HCT116 (cell line): ENCODE data around the gene ZMYND11. TPM values are rescaled to one million over a fixed set of nuclear protein-coding genes. Genes with fewer than 3 reads are reported as not detected.

Source experiments
- ATAC-seq: fragments of 200-7000 bp; cut with Tn5 transposase; 2 replicates; pipeline ENCODE4 v1.9.1; 2020; ENCODE audit warnings: mild to moderate bottlenecking, moderate library complexity
- BruUV-seq: library from RNA; stranded (reverse); fragments of 400-500 nt; replicated peaks from 2 replicates; lab custom pipeline; 2021; lab: Mats Ljungman, UMichigan
- CTCF ChIA-PET: fragments of 300-600 bp; sonication (Branson Sonifier 250); formaldehyde crosslinking; loops from one replicate; lab custom pipeline; 2021; ENCODE audit warnings: antibody characterized with exemption; lab: Charles Lee
- POLR2A ChIA-PET: fragments of 300-600, 350-600 bp; sonication (Branson Sonifier 250); formaldehyde crosslinking; loops from one replicate; lab custom pipeline; 2021; ENCODE audit warnings: antibody characterized with exemption; lab: Charles Lee
- RAD21 ChIA-PET, 2 experiments: fragments of 300-600 bp; sonication (Branson Sonifier 250); formaldehyde crosslinking; loops; one replicate each; lab custom pipeline; 2023; ENCODE audit warnings: low total read pairs in 2 of 2; ENCODE audit not compliant: uncharacterized antibody in 2 of 2, unreplicated experiment in 2 of 2, low non-redundant PET in 1 of 2; lab: Charles Lee
- DNase-seq: peaks from one replicate; pipeline ENCODE4 v3.0.0-alpha.2; 2010; ENCODE audit warnings: low read depth, low spot score
- H2AFZ ChIP-seq: fragments of 200-600 bp; shearing (Covaris generic), sonication (generic); 2 replicates; pipeline ENCODE4 v1.6.1; 2017; ENCODE audit warnings: low read depth, mixed run types, mixed read lengths, antibody characterized with exemption, low read length; ENCODE audit not compliant: poor library complexity, severe bottlenecking
- H3K27ac ChIP-seq: 2 replicates; pipeline ENCODE4 v1.5.1; 2012; ENCODE audit warnings: low read depth, low read length
- H3K27me3 ChIP-seq: fragments of 200-600 bp; sonication (generic); 2 replicates; pipeline ENCODE4 v1.6.1; 2016; ENCODE audit warnings: mixed run types, low read length, mixed read lengths; ENCODE audit not compliant: insufficient read depth
- H3K36me3 ChIP-seq, 2 experiments: fragments of 200-500 bp in 1 of 2; fragments of 200-600 bp in 1 of 2; sonication (Bioruptor generic) in 1 of 2; sonication (generic) in 1 of 2; 2 replicates each; pipeline versions ENCODE4 v1.5.1 to v1.6.1; 2014 to 2016; ENCODE audit warnings: low read length in 2 of 2, inconsistent platforms in 1 of 2, mixed read lengths in 1 of 2, mixed run types in 1 of 2; ENCODE audit not compliant: insufficient read depth in 2 of 2, control insufficient read depth in 1 of 2
- H3K4me1 ChIP-seq, 2 experiments: fragments of 200-600 bp in 1 of 2; sonication (generic) in 1 of 2; 2 replicates each; pipeline versions ENCODE4 v1.5.1 to v1.6.1; 2012 to 2017; ENCODE audit warnings: low read length in 2 of 2, inconsistent platforms in 1 of 2, mild to moderate bottlenecking in 1 of 2, mixed read lengths in 1 of 2, mixed run types in 1 of 2, moderate library complexity in 1 of 2; ENCODE audit not compliant: insufficient read depth in 2 of 2, control insufficient read depth in 1 of 2
- H3K4me2 ChIP-seq: fragments of 200-600 bp; sonication (generic); 2 replicates; pipeline ENCODE4 v1.6.1; 2017; ENCODE audit warnings: mixed run types, low read length, mixed read lengths
- H3K4me3 ChIP-seq, 2 experiments: fragments of 200-600 bp in 1 of 2; sonication (generic) in 1 of 2; replicated peaks in 1 of 2; 2 replicates each; pipeline ENCODE4 v1.5.1; 2011 to 2016; ENCODE audit warnings: low read length in 2 of 2, control low read depth in 1 of 2, low read depth in 1 of 2, mild to moderate bottlenecking in 1 of 2, mixed read lengths in 1 of 2, mixed run types in 1 of 2
- H3K79me2 ChIP-seq: fragments of 200-600 bp; sonication (generic); 2 replicates; pipeline ENCODE4 v1.6.1; 2017; ENCODE audit warnings: mild to moderate bottlenecking, mixed run types, low read length, moderate library complexity, mixed read lengths; ENCODE audit not compliant: insufficient read depth
- H3K9ac ChIP-seq: fragments of 200-600 bp; sonication (generic); 2 replicates; pipeline ENCODE4 v1.6.1; 2016; ENCODE audit warnings: low read length, mixed read lengths
- H3K9me2 ChIP-seq: fragments of 200-600 bp; sonication (generic), shearing (Covaris generic); 2 replicates; pipeline ENCODE4 v1.6.1; 2017; ENCODE audit warnings: mixed run types, mild to moderate bottlenecking, moderate library complexity; ENCODE audit not compliant: insufficient read depth
- H3K9me3 ChIP-seq, 2 experiments: fragments of 200-500 bp in 1 of 2; fragments of 200-600 bp in 1 of 2; sonication (Bioruptor generic) in 1 of 2; sonication (generic) in 1 of 2; 2 replicates each; pipeline ENCODE4 v1.6.1; 2014 to 2017; ENCODE audit warnings: low read length in 2 of 2, mixed read lengths in 2 of 2, inconsistent platforms in 1 of 2, low read depth in 1 of 2, mild to moderate bottlenecking in 1 of 2, mixed run types in 1 of 2, moderate library complexity in 1 of 2; ENCODE audit not compliant: control insufficient read depth in 1 of 2, insufficient read depth in 1 of 2
- H4K20me1 ChIP-seq: fragments of 200-600 bp; sonication (generic), shearing (Covaris generic); 2 replicates; pipeline ENCODE4 v1.6.1; 2017; ENCODE audit warnings: mixed run types, mild to moderate bottlenecking, moderate library complexity; ENCODE audit not compliant: insufficient read depth
- CBX3 ChIP-seq: IDR thresholded peaks from 2 replicates; pipeline ENCODE4 v1.6.1; 2012; ENCODE audit warnings: low read depth
- CEBPB ChIP-seq: IDR thresholded peaks from 2 replicates; pipeline ENCODE4 v1.6.1; 2012; ENCODE audit warnings: low read depth
- ELF1 ChIP-seq: IDR thresholded peaks from 2 replicates; pipeline ENCODE4 v1.6.1; 2012; ENCODE audit warnings: low read depth, borderline replicate concordance
- EZH2 ChIP-seq: fragments of 200-600 bp; sonication (generic); IDR thresholded peaks from 2 replicates; pipeline ENCODE4 v1.6.1; 2017; ENCODE audit warnings: antibody characterized with exemption, mixed run types
- EZH2phosphoT487 ChIP-seq: fragments of 200-600 bp; IDR thresholded peaks from 2 replicates; pipeline ENCODE4 v1.6.1; 2018; ENCODE audit warnings: antibody characterized with exemption, borderline replicate concordance
- FOSL1 ChIP-seq: IDR thresholded peaks from 2 replicates; pipeline ENCODE4 v1.6.1; 2012; ENCODE audit warnings: low read depth
- POLR2A ChIP-seq: IDR thresholded peaks from 2 replicates; pipeline ENCODE4 v1.7.0; 2011; ENCODE audit warnings: borderline replicate concordance; ENCODE audit not compliant: insufficient read depth, insufficient read length; ENCODE audit errors: extremely low read depth
- RAD21 ChIP-seq: IDR thresholded peaks from 2 replicates; pipeline ENCODE4 v1.6.1; 2012; ENCODE audit warnings: low read depth, mild to moderate bottlenecking
- SP1 ChIP-seq: IDR thresholded peaks from 2 replicates; pipeline ENCODE4 v1.6.1; 2012; ENCODE audit warnings: low read depth
- SRF ChIP-seq: IDR thresholded peaks from 2 replicates; pipeline ENCODE4 v1.6.1; 2012; ENCODE audit warnings: low read depth
- TCF7L2 ChIP-seq: IDR thresholded peaks from 2 replicates; pipeline ENCODE4 v1.7.0; 2011; ENCODE audit warnings: borderline replicate concordance, inconsistent platforms; ENCODE audit not compliant: insufficient read depth, insufficient read length; ENCODE audit errors: extremely low read depth
- ZFX ChIP-seq: fragments of 450-650 bp; IDR thresholded peaks from 2 replicates; pipeline ENCODE4 v1.6.1; 2017
- ZNF274 ChIP-seq: fragments of 200-500 bp; sonication (Bioruptor generic); IDR thresholded peaks from 2 replicates; pipeline ENCODE4 v1.6.1; 2014; ENCODE audit warnings: mild to moderate bottlenecking, low read depth, low read length, inconsistent platforms
- intact Hi-C: fragments of 100-400 bp; cut with micrococcal nuclease; formaldehyde crosslinking; loops from 2 replicates; pipeline ENCODE4 v1.10.0; 2022
- total RNA-seq: library from RNA; stranded (reverse); gene quantifications from one replicate; pipeline ENCODE4 v1.2.1, GENCODE V29; 2021; ENCODE audit not compliant: unreplicated experiment
- TF ChIP-seq, protein P1 (sequence below): IDR thresholded peaks from 2 replicates; pipeline ENCODE4 v1.6.1; 2011; ENCODE audit warnings: mild to moderate bottlenecking, low read length, moderate library complexity; ENCODE audit not compliant: insufficient replicate concordance; ENCODE audit errors: extremely low read depth
- TF ChIP-seq, protein P2 (sequence below), 3 experiments: fragments of 200-600 bp in 1 of 3; sonication (generic) in 1 of 3; IDR thresholded peaks in 2 of 3; conservative IDR thresholded peaks in 1 of 3; 2 replicates each; pipeline ENCODE4 v1.5.1; 2012 to 2017; ENCODE audit warnings: low read depth in 2 of 3, low read length in 2 of 3, antibody characterized with exemption in 1 of 3, borderline replicate concordance in 1 of 3, control low read depth in 1 of 3, mild to moderate bottlenecking in 1 of 3, mixed read lengths in 1 of 3, mixed run types in 1 of 3, moderate library complexity in 1 of 3; ENCODE audit not compliant: insufficient read depth in 1 of 3
- TF ChIP-seq, protein P3 (sequence below): IDR thresholded peaks from 2 replicates; pipeline ENCODE4 v1.6.1; 2012; ENCODE audit warnings: low read depth
- TF ChIP-seq, protein P4 (sequence below): IDR thresholded peaks from 2 replicates; pipeline ENCODE4 v1.6.1; 2012
- TF ChIP-seq, protein P5 (sequence below): IDR thresholded peaks from 2 replicates; pipeline ENCODE4 v1.6.1; 2012

Gene ZMYND11
- total RNA-seq, 1 experiment from 2014 or later = 28.3 TPM

DNA sequence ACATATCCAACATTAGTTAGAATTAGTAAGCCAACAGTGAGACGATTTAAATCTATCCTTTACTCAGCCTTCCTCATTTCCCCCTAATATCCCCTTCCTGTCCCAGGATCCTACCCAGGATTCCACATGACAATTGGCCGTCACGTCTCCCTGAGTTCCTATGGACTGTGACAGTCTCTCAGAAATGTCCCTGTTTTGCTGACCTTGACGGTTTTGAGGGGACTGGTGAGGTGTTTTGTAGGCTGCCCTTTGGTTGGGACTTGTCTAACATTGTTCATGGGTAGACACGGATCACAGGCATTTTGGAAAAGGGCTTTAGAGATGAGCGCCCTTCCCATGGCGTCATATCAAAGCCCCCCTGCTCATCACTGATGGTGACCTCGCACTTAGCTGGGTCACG, 162.8 kb downstream of the ZMYND11 start:
- no peaks in the 10 kb centered on the region for H3K27me3 ChIP-seq
- no peak for DNase-seq
- no peaks in the 10 kb centered on the region for H3K9me2 ChIP-seq
- H3K4me1 ChIP-seq = no peaks in the 10 kb centered on the region
- intact Hi-C loops = no loop called here
- H4K20me1 ChIP-seq = no peaks in the 10 kb centered on the region
- ATAC-seq = no peak
- TF ChIP-seq CEBPB (no peak), FOSL1 (no peak), EZH2 (no peak), RAD21 (no peak), TCF7L2 (no peak), EZH2phosphoT487 (no peak), POLR2A (no peak), ELF1 (no peak), SRF (no peak), ZFX (no peak), CBX3 (no peak), SP1 (no peak), ZNF274 (no peak)
- TF ChIP-seq, protein P1, sequence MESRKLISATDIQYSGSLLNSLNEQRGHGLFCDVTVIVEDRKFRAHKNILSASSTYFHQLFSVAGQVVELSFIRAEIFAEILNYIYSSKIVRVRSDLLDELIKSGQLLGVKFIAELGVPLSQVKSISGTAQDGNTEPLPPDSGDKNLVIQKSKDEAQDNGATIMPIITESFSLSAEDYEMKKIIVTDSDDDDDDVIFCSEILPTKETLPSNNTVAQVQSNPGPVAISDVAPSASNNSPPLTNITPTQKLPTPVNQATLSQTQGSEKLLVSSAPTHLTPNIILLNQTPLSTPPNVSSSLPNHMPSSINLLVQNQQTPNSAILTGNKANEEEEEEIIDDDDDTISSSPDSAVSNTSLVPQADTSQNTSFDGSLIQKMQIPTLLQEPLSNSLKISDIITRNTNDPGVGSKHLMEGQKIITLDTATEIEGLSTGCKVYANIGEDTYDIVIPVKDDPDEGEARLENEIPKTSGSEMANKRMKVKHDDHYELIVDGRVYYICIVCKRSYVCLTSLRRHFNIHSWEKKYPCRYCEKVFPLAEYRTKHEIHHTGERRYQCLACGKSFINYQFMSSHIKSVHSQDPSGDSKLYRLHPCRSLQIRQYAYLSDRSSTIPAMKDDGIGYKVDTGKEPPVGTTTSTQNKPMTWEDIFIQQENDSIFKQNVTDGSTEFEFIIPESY = no peak
- TF ChIP-seq, protein P2, sequence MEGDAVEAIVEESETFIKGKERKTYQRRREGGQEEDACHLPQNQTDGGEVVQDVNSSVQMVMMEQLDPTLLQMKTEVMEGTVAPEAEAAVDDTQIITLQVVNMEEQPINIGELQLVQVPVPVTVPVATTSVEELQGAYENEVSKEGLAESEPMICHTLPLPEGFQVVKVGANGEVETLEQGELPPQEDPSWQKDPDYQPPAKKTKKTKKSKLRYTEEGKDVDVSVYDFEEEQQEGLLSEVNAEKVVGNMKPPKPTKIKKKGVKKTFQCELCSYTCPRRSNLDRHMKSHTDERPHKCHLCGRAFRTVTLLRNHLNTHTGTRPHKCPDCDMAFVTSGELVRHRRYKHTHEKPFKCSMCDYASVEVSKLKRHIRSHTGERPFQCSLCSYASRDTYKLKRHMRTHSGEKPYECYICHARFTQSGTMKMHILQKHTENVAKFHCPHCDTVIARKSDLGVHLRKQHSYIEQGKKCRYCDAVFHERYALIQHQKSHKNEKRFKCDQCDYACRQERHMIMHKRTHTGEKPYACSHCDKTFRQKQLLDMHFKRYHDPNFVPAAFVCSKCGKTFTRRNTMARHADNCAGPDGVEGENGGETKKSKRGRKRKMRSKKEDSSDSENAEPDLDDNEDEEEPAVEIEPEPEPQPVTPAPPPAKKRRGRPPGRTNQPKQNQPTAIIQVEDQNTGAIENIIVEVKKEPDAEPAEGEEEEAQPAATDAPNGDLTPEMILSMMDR (IDR thresholded peaks at IDR 0.05 in 2 of 3, conservative IDR thresholded peaks at IDR 0.05 in 1 of 3; ENCODE audit: borderline replicate concordance in 1 of 3, insufficient read depth in 1 of 3, low read depth in 2 of 3, low read length in 2 of 3) = no peak
- TF ChIP-seq, protein P3, sequence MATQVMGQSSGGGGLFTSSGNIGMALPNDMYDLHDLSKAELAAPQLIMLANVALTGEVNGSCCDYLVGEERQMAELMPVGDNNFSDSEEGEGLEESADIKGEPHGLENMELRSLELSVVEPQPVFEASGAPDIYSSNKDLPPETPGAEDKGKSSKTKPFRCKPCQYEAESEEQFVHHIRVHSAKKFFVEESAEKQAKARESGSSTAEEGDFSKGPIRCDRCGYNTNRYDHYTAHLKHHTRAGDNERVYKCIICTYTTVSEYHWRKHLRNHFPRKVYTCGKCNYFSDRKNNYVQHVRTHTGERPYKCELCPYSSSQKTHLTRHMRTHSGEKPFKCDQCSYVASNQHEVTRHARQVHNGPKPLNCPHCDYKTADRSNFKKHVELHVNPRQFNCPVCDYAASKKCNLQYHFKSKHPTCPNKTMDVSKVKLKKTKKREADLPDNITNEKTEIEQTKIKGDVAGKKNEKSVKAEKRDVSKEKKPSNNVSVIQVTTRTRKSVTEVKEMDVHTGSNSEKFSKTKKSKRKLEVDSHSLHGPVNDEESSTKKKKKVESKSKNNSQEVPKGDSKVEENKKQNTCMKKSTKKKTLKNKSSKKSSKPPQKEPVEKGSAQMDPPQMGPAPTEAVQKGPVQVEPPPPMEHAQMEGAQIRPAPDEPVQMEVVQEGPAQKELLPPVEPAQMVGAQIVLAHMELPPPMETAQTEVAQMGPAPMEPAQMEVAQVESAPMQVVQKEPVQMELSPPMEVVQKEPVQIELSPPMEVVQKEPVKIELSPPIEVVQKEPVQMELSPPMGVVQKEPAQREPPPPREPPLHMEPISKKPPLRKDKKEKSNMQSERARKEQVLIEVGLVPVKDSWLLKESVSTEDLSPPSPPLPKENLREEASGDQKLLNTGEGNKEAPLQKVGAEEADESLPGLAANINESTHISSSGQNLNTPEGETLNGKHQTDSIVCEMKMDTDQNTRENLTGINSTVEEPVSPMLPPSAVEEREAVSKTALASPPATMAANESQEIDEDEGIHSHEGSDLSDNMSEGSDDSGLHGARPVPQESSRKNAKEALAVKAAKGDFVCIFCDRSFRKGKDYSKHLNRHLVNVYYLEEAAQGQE = no peak
- TF ChIP-seq, protein P4, sequence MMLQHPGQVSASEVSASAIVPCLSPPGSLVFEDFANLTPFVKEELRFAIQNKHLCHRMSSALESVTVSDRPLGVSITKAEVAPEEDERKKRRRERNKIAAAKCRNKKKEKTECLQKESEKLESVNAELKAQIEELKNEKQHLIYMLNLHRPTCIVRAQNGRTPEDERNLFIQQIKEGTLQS = no peak
- TF ChIP-seq, protein P5, sequence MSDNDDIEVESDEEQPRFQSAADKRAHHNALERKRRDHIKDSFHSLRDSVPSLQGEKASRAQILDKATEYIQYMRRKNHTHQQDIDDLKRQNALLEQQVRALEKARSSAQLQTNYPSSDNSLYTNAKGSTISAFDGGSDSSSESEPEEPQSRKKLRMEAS = no peak
- TF ChIP-seq, all 23 proteins: peak for 0
- no TSS peak for BruUV-seq
- Histone ChIP-seq H3K4me2 (no peak overlapping the region), H3K4me3 (no peak overlapping the region), H3K9ac (no peak overlapping the region), H3K79me2 (no peaks in the 10 kb centered on the region), H3K9me3 (no peaks in the 10 kb centered on the region), H3K36me3 (no peaks in the 10 kb centered on the region; a peak in 1 of 4 replicates), H3K27ac (no peak overlapping the region), H2AFZ (no peak overlapping the region)
- RAD21 ChIA-PET = no interaction called here
- CTCF ChIA-PET = interaction anchor here (1.2 kb wide), 1 partner anchor 10 kb away, joined by 4 read pairs; no protein-coding TSS in a partner anchor
- POLR2A ChIA-PET = no interaction called here
